ENCODE data around the gene CETN1.

Gene CETN1

GRCh38 chr18:623761-624620, 43.8 kb downstream of the CETN1 start:
- DNase-seq (ENCODE audit: low spot score): no peak

- DNase-seq (ENCODE audit: low spot score): no peak
Observed at GRCh38 chr18:627231-627630, 47.1 kb downstream of the CETN1 start.

- DNase-seq (ENCODE audit: low spot score): no peak
Observed at GRCh38 chr18:629269-630150, 49.3 kb downstream of the CETN1 start.

- DNase-seq (ENCODE audit: low spot score): no peak
Observed at GRCh38 chr18:631560-631959, 51.4 kb downstream of the CETN1 start.

Measured in COLO829 (cell line).